Osteoblast (primary cell): ENCODE measurements around the gene TPMT. TPM values are rescaled to one million over a fixed set of nuclear protein-coding genes. Genes with fewer than 3 reads are reported as not detected.

ENCODE experiments used
- DNase-seq: peaks from one replicate; pipeline ENCODE4 v3.0.0; 2011; ENCODE audit warnings: low spot score, mixed read lengths; ENCODE audit not compliant: insufficient read length; ENCODE audit errors: missing footprints
- H2AFZ ChIP-seq: 2 replicates; pipeline ENCODE4 v1.6.0; 2011; ENCODE audit warnings: mild to moderate bottlenecking, low read length
- H3K27ac ChIP-seq: 2 replicates; pipeline ENCODE4 v1.5.1; 2011; ENCODE audit warnings: mild to moderate bottlenecking, low read depth, low read length, moderate library complexity
- H3K27me3 ChIP-seq: 2 replicates; pipeline ENCODE4 v1.6.0; 2012; ENCODE audit warnings: mild to moderate bottlenecking, control low read depth, inconsistent platforms, low read length, moderate library complexity; ENCODE audit not compliant: insufficient read depth
- H3K36me3 ChIP-seq: 2 replicates; pipeline ENCODE4 v1.5.1; 2011; ENCODE audit warnings: mild to moderate bottlenecking, low read length, control low read depth, moderate library complexity; ENCODE audit not compliant: insufficient read depth
- H3K4me1 ChIP-seq: 2 replicates; pipeline ENCODE4 v1.5.1; 2011; ENCODE audit warnings: mild to moderate bottlenecking, low read length, control low read depth, moderate library complexity; ENCODE audit not compliant: insufficient read depth
- H3K4me2 ChIP-seq: 2 replicates; pipeline ENCODE4 v1.6.0; 2011; ENCODE audit warnings: mild to moderate bottlenecking, low read length; ENCODE audit not compliant: insufficient read depth
- H3K4me3 ChIP-seq: fragments of 200-600 bp; sonication (generic); 3 replicates; pipeline ENCODE4 v1.5.1; 2012; ENCODE audit warnings: mild to moderate bottlenecking, low read length, inconsistent platforms; ENCODE audit not compliant: insufficient read depth
- H3K79me2 ChIP-seq: 2 replicates; pipeline ENCODE4 v1.6.0; 2012; ENCODE audit warnings: mild to moderate bottlenecking, low read length, control low read depth, inconsistent platforms; ENCODE audit not compliant: insufficient read depth
- H3K9me3 ChIP-seq: 2 replicates; pipeline ENCODE4 v1.5.1; 2011; ENCODE audit warnings: low read depth, low read length, control low read depth
- H4K20me1 ChIP-seq: 2 replicates; pipeline ENCODE4 v1.6.0; 2012; ENCODE audit warnings: mild to moderate bottlenecking, low read length, control low read depth; ENCODE audit not compliant: insufficient read depth
- CTCF ChIP-seq: IDR thresholded peaks from 2 replicates; pipeline ENCODE4 v1.5.1; 2011; ENCODE audit warnings: mild to moderate bottlenecking, low read depth, low read length, moderate library complexity; ENCODE audit errors: extremely low read depth
- total RNA-seq: library from RNA; depleted of rRNA; stranded (reverse); fragments of >200 nt; gene quantifications from 2 replicates; pipeline ENCODE4 v1.2.3, GENCODE V29; 2012

TPMT gene
- total RNA-seq, 1 donor, result 11.9 TPM

- Histone ChIP-seq H3K27me3 (no peaks in the 10 kb centered on the region), H2AFZ (no peak overlapping the region), H3K9me3 (no peaks in the 10 kb centered on the region), H3K27ac (no peak overlapping the region), H3K4me3 (no peak overlapping the region), H3K4me1 (no peaks in the 10 kb centered on the region), H3K4me2 (no peak overlapping the region), H3K36me3 (no peaks in the 10 kb centered on the region), H3K79me2 (no peaks in the 10 kb centered on the region), H4K20me1 (no peaks in the 10 kb centered on the region)
- DNase-seq, result no peak
- no peak for TF ChIP-seq CTCF
Observed at GRCh38 chr6:18107061-18107460, 47.8 kb downstream of the TPMT start.

GRCh38 chr6:18102783-18103509 is 51.9 kb downstream of the TPMT start:
- Histone ChIP-seq H3K4me3 (no peak overlapping the region), H3K36me3 (no peaks in the 10 kb centered on the region), H3K79me2 (no peaks in the 10 kb centered on the region), H3K4me2 (no peak overlapping the region), H3K27me3 (no peaks in the 10 kb centered on the region), H3K9me3 (no peaks in the 10 kb centered on the region), H2AFZ (no peak overlapping the region), H3K4me1 (peaks cover 8% of the 10 kb centered on the region), H3K27ac (no peak overlapping the region), H4K20me1 (no peaks in the 10 kb centered on the region)
- no peak for TF ChIP-seq CTCF
- DNase-seq, result no peak

GRCh38 chr6:18101873-18102272 is 53.0 kb downstream of the TPMT start:
- H3K79me2 ChIP-seq, result no peaks in the 10 kb centered on the region
- no peaks in the 10 kb centered on the region for H4K20me1 ChIP-seq
- no peak overlapping the region for H3K27ac ChIP-seq
- no peak overlapping the region for H3K4me3 ChIP-seq
- DNase-seq, result no peak
- H3K4me2 ChIP-seq, result no peak overlapping the region
- H3K9me3 ChIP-seq, result no peaks in the 10 kb centered on the region
- no peaks in the 10 kb centered on the region for H3K27me3 ChIP-seq
- peak overlapping the region; percentile 12 for H2AFZ ChIP-seq
- H3K4me1 ChIP-seq, result peaks cover 8% of the 10 kb centered on the region
- no peak for TF ChIP-seq CTCF
- H3K36me3 ChIP-seq, result no peaks in the 10 kb centered on the region

- no peaks in the 10 kb centered on the region for H4K20me1 ChIP-seq
- H3K79me2 ChIP-seq, result no peaks in the 10 kb centered on the region
- peaks cover 8% of the 10 kb centered on the region for H3K4me1 ChIP-seq
- no peak overlapping the region for H3K27ac ChIP-seq
- H3K9me3 ChIP-seq, result no peaks in the 10 kb centered on the region
- no peaks in the 10 kb centered on the region for H3K36me3 ChIP-seq
- no peak for TF ChIP-seq CTCF
- no peak overlapping the region for H3K4me3 ChIP-seq
- DNase-seq, result peak; percentile 41
- no peak overlapping the region for H3K4me2 ChIP-seq
- no peak overlapping the region for H2AFZ ChIP-seq
- no peaks in the 10 kb centered on the region for H3K27me3 ChIP-seq
Observed at GRCh38 chr6:18101271-18101670, 53.6 kb downstream of the TPMT start.
